ENCODE results near the gene TM4SF20.

Gene TM4SF20

GRCh38 chr2:227379095-227379494 is at the start of gene TM4SF20:
Gene TM4SF20, minus strand, starts transcription at chr2:227379306. Its CDS starts 38 bp downstream, at chr2:227379268.
- DNase-seq (ENCODE audit: low read depth in 2 of 2), result no peak

GRCh38 chr2:227428731-227429285 is 49.7 kb upstream of the TM4SF20 start:
- DNase-seq (ENCODE audit: low read depth in 2 of 2), result no peak

- no peak for DNase-seq (ENCODE audit: low read depth in 2 of 2)
These were observed 44.8 kb upstream of the TM4SF20 start for GRCh38 chr2:227423656-227424499.

- DNase-seq (ENCODE audit: low read depth in 2 of 2), result no peak
These were observed 41.3 kb upstream of the TM4SF20 start for GRCh38 chr2:227420087-227421052.

- DNase-seq (ENCODE audit: low read depth in 2 of 2), result no peak
These were observed 37.6 kb upstream of the TM4SF20 start for GRCh38 chr2:227416701-227417100.

GRCh38 chr2:227415538-227416424 is 36.7 kb upstream of the TM4SF20 start:
- DNase-seq (ENCODE audit: low read depth in 2 of 2), result no peak

GRCh38 chr2:227414846-227415245 is 35.7 kb upstream of the TM4SF20 start:
- no peak for DNase-seq (ENCODE audit: low read depth in 2 of 2)

GRCh38 chr2:227413371-227413770 is 34.3 kb upstream of the TM4SF20 start:
- DNase-seq (ENCODE audit: low read depth in 2 of 2), result no peak

- DNase-seq (ENCODE audit: low read depth in 2 of 2), result no peak
These were observed 33.8 kb upstream of the TM4SF20 start for GRCh38 chr2:227412877-227413276.

GRCh38 chr2:227411990-227412350 is 32.9 kb upstream of the TM4SF20 start:
- no peak for DNase-seq (ENCODE audit: low read depth in 2 of 2)

GRCh38 chr2:227411320-227411989 is 32.3 kb upstream of the TM4SF20 start:
- no peak for DNase-seq (ENCODE audit: low read depth in 2 of 2)

- no peak for DNase-seq (ENCODE audit: low read depth in 2 of 2)
These were observed 31.1 kb upstream of the TM4SF20 start for GRCh38 chr2:227410191-227410590.

GRCh38 chr2:227407591-227408151 is 28.6 kb upstream of the TM4SF20 start:
- no peak for DNase-seq (ENCODE audit: low read depth in 2 of 2)

GRCh38 chr2:227406177-227407031 is 27.3 kb upstream of the TM4SF20 start:
- DNase-seq (ENCODE audit: low read depth in 2 of 2), result no peak

GRCh38 chr2:227404585-227405271 is 25.6 kb upstream of the TM4SF20 start:
- DNase-seq (ENCODE audit: low read depth in 2 of 2), result no peak

- DNase-seq (ENCODE audit: low read depth in 2 of 2), result no peak
These were observed 23.9 kb upstream of the TM4SF20 start for GRCh38 chr2:227402959-227403358.

- no peak for DNase-seq (ENCODE audit: low read depth in 2 of 2)
These were observed 23.2 kb upstream of the TM4SF20 start for GRCh38 chr2:227402321-227402720.

GRCh38 chr2:227401550-227401949 is 22.4 kb upstream of the TM4SF20 start:
- no peak for DNase-seq (ENCODE audit: low read depth in 2 of 2)

Measured in stimulated activated CD8-positive, alpha-beta memory T cell treated with anti-CD3 and anti-CD28 coated beads, Interleukin-2, amount 100 ng/mL, for 1 hour (primary cell).